ENCODE results near the gene GPR42.

DNA sequence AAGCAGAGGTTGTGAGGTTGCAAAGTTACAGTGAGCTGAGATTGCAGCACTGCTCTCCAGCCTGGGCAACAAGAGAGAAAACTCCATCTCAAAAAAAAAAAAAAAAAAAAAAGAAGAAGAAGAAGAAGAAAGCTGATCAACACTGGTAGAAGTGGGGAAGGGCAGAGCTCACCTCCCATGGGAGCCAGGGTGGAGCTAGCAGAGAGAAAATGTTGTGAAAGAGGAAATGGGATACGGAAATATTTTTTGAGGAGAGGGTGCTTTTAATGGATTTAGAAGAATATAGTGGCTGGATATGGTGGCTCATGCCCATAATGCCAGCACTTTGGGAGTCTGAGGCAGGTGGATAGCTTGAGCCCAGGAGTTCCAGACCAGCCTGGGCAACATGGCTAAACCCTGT, 6.8 kb downstream of the GPR42 start:
- TF ChIP-seq EGR1 (IDR thresholded peaks at IDR 0.05) (no peak), CEBPB (IDR thresholded peaks at IDR 0.05) (no peak), FOXM1 (IDR thresholded peaks at IDR 0.05; ENCODE audit: borderline replicate concordance, low read depth) (no peak), TCF12 (IDR thresholded peaks at IDR 0.05; ENCODE audit: low read depth) (no peak), EP300 (IDR thresholded peaks at IDR 0.05; ENCODE audit: borderline replicate concordance) (no peak), YY1 (IDR thresholded peaks at IDR 0.05; ENCODE audit: low read depth) (no peak), NFIC (IDR thresholded peaks at IDR 0.05) (no peak), CREB1 (IDR thresholded peaks at IDR 0.05; ENCODE audit: low read depth) (no peak), RAD21 (IDR thresholded peaks at IDR 0.05; ENCODE audit: low read depth) (no peak)
- TF ChIP-seq, protein P1, sequence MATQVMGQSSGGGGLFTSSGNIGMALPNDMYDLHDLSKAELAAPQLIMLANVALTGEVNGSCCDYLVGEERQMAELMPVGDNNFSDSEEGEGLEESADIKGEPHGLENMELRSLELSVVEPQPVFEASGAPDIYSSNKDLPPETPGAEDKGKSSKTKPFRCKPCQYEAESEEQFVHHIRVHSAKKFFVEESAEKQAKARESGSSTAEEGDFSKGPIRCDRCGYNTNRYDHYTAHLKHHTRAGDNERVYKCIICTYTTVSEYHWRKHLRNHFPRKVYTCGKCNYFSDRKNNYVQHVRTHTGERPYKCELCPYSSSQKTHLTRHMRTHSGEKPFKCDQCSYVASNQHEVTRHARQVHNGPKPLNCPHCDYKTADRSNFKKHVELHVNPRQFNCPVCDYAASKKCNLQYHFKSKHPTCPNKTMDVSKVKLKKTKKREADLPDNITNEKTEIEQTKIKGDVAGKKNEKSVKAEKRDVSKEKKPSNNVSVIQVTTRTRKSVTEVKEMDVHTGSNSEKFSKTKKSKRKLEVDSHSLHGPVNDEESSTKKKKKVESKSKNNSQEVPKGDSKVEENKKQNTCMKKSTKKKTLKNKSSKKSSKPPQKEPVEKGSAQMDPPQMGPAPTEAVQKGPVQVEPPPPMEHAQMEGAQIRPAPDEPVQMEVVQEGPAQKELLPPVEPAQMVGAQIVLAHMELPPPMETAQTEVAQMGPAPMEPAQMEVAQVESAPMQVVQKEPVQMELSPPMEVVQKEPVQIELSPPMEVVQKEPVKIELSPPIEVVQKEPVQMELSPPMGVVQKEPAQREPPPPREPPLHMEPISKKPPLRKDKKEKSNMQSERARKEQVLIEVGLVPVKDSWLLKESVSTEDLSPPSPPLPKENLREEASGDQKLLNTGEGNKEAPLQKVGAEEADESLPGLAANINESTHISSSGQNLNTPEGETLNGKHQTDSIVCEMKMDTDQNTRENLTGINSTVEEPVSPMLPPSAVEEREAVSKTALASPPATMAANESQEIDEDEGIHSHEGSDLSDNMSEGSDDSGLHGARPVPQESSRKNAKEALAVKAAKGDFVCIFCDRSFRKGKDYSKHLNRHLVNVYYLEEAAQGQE (IDR thresholded peaks at IDR 0.05; ENCODE audit: low read depth): no peak
- TF ChIP-seq, protein P2, sequence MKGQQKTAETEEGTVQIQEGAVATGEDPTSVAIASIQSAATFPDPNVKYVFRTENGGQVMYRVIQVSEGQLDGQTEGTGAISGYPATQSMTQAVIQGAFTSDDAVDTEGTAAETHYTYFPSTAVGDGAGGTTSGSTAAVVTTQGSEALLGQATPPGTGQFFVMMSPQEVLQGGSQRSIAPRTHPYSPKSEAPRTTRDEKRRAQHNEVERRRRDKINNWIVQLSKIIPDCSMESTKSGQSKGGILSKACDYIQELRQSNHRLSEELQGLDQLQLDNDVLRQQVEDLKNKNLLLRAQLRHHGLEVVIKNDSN (IDR thresholded peaks at IDR 0.05): no peak
- TF ChIP-seq, protein P3, sequence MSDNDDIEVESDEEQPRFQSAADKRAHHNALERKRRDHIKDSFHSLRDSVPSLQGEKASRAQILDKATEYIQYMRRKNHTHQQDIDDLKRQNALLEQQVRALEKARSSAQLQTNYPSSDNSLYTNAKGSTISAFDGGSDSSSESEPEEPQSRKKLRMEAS (IDR thresholded peaks at IDR 0.05): no peak

Measured in Ishikawa (cell line).